ENCODE data around the gene ISG20.

Gene ISG20

DNA sequence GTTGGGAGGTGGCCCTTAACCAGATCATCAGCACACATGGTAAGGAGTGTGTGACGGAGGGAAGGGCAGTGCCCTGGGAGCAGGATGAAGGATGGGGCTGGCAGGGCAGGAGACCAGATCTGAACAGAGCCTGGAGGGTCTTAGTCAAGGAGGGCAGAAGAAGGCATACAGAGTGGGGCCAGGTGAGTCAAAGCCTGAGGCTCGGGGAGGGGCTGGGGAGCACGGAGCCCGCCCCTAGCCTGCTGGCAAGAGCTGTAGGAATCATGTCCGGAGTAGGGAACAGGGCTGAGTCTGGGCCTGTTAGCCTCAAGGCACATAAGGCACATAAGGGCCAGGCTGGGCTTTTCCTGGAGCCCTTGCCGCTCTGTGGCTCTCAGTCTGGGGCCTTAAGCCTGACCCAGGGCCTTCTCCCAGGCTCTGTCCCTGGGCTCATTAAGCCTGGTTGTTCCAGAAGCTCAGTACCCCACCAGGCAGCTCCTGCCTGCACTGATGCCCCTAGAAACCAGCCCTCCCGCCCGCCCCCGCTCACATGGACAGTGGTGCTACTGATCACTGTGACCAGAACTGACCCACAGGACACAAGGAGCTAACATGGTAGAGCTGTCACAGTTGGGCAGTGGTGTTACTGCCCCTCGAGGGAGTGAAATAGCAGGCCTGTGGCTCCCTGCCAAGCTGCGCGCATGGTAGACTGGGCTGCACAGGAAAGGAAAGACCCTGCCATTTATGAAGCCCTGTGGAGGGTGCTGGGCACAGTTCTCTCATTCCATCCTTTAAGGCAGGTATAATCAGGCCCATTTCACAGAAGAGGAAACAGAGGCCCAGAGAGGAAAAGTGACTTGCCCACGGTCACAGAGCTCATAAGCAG, 14.6 kb downstream of the ISG20 start:
- in situ Hi-C loops (cut with HindIII; ENCODE audit: low sequenced_read_pairs): loop anchor here (25.0 kb wide), 1 partner anchor 359 kb away; no protein-coding TSS in a partner anchor
- no peak for TF ChIP-seq CTCF (IDR thresholded peaks at IDR 0.05; ENCODE audit: low read depth, low read length, missing control alignments)
- no peak for DNase-seq (ENCODE audit: low read depth)
- no peak overlapping the region for H3K4me3 ChIP-seq (ENCODE audit: low read depth, low read length)

DNA sequence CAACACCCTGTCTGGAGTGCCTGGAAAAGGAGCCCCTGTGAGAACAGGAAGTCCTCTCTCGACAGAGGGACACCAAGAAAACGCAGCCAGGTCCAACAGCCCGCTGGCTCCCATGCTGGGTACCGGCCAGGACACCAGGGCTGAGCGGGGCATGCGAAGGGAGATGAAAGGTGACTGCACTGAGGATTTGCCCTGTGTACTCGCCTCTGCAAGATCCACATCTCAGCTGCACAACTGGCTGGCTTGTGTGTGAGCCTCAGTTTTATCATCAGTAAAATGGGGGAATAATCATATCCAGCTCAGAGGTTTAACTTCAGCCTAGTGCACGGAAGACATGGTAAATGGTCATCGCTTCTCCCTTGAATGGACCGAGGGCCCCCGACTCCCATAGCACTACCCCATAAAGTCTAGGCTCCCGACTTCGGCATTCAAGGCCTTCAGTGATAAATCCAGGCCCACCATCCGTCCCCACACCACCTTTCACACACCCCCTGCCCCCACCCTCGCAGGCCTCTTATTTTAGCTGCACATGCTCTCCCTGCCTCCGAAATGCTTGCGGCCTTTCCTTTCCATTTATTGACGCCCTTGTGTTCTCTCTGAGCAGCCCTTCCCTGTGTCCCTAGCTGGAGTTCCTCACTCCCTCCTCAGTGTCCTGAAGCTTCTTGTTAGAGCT, 15.8 kb downstream of the ISG20 start:
- no peak overlapping the region for H3K4me3 ChIP-seq (ENCODE audit: low read depth, low read length)
- no peak for TF ChIP-seq CTCF (IDR thresholded peaks at IDR 0.05; ENCODE audit: low read depth, low read length, missing control alignments)
- DNase-seq (ENCODE audit: low read depth): no peak
- in situ Hi-C loops (cut with HindIII; ENCODE audit: low sequenced_read_pairs): loop anchor here (25.0 kb wide), 1 partner anchor 358 kb away; no protein-coding TSS in a partner anchor

GRCh38 chr15:88655103-88655553, 16.3 kb downstream of the ISG20 start:
- TF ChIP-seq CTCF (IDR thresholded peaks at IDR 0.05; ENCODE audit: low read depth, low read length, missing control alignments): no peak
- in situ Hi-C loops (cut with HindIII; ENCODE audit: low sequenced_read_pairs): loop anchor here (25.0 kb wide), 1 partner anchor 357 kb away; no protein-coding TSS in a partner anchor
- no peak overlapping the region for H3K4me3 ChIP-seq (ENCODE audit: low read depth, low read length)
- DNase-seq (ENCODE audit: low read depth): no peak

DNA sequence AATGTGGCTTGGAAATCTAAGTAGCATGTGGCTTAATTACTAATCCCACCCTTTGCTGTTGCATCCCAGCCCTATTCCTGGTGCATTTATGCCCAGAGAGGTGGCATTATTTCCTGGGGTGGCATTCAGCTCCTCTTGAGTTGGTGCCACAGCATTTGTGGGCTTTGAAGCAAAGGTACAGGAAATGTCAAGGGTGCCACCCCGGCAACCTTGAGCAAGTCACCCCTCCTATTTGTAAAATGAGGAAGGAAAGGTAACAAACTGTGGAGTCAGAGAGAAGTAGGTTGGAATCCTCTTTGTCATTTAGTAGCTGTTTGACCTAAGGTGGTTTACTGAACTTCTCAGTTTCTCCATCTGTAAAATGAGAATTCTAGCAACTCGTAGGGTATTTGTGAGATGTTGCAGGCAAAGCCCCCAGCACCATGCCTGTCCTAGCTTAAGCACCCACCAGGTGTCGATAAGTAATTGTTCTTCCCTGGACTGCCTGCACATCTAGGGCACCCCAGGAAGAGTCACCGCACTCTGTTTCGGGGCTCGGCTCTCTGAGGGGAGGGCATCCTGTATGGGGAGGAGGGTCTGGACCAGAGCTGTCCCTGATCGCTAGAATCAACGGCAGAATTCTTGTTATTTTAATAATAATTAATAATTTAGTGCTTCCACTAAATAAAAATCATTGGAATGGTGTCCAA, 17.1 kb downstream of the ISG20 start:
- no peak for TF ChIP-seq CTCF (IDR thresholded peaks at IDR 0.05; ENCODE audit: low read depth, low read length, missing control alignments)
- DNase-seq (ENCODE audit: low read depth): no peak
- H3K4me3 ChIP-seq (ENCODE audit: low read depth, low read length): no peak overlapping the region
- in situ Hi-C loops (cut with HindIII; ENCODE audit: low sequenced_read_pairs): loop anchor here (25.0 kb wide), 1 partner anchor 356 kb away; no protein-coding TSS in a partner anchor

- no peak overlapping the region for H3K4me3 ChIP-seq (ENCODE audit: low read depth, low read length)
- in situ Hi-C loops (cut with HindIII; ENCODE audit: low sequenced_read_pairs): loop anchor here (25.0 kb wide), 1 partner anchor 356 kb away; no protein-coding TSS in a partner anchor
- DNase-seq (ENCODE audit: low read depth): no peak
- no peak for TF ChIP-seq CTCF (IDR thresholded peaks at IDR 0.05; ENCODE audit: low read depth, low read length, missing control alignments)
Measured at GRCh38 chr15:88656760-88657221, 18.0 kb downstream of the ISG20 start.
